IPS-NIHi11 (cell line): ENCODE data around the gene CCDC197.

Experiments used
- DNase-seq: peaks from one replicate; pipeline ENCODE4 v3.0.0; 2012; ENCODE audit warnings: mixed read lengths, low spot score

The CCDC197 gene

GRCh38 chr14:93961620-93962019 lies 35.5 kb upstream of the CCDC197 start:
- no peak for DNase-seq

GRCh38 chr14:93962701-93963601 lies 34.1 kb upstream of the CCDC197 start:
- no peak for DNase-seq

- no peak for DNase-seq
Observed at GRCh38 chr14:93963692-93964091, 33.4 kb upstream of the CCDC197 start.

GRCh38 chr14:93964281-93964680 lies 32.8 kb upstream of the CCDC197 start:
- no peak for DNase-seq

GRCh38 chr14:93964820-93965286 lies 32.2 kb upstream of the CCDC197 start:
- no peak for DNase-seq

GRCh38 chr14:93965287-93965821 lies 31.7 kb upstream of the CCDC197 start:
- DNase-seq, result no peak

- DNase-seq, result no peak
Observed at GRCh38 chr14:93965946-93966474, 31.1 kb upstream of the CCDC197 start.

- DNase-seq, result no peak
Observed at GRCh38 chr14:93967637-93968250, 29.4 kb upstream of the CCDC197 start.

- DNase-seq, result no peak
Observed at GRCh38 chr14:93969082-93969828, 27.8 kb upstream of the CCDC197 start.

- peak; percentile 57 for DNase-seq
Observed at GRCh38 chr14:93970585-93970964, 26.5 kb upstream of the CCDC197 start.

- no peak for DNase-seq
Observed at GRCh38 chr14:93970965-93971634, 26.0 kb upstream of the CCDC197 start.

GRCh38 chr14:93971635-93972027 lies 25.5 kb upstream of the CCDC197 start:
- DNase-seq, result no peak

- no peak for DNase-seq
Observed at GRCh38 chr14:93972618-93973205, 24.4 kb upstream of the CCDC197 start.

GRCh38 chr14:93973607-93974006 lies 23.5 kb upstream of the CCDC197 start:
- no peak for DNase-seq

- DNase-seq, result no peak
Observed at GRCh38 chr14:93974299-93974698, 22.8 kb upstream of the CCDC197 start.

- no peak for DNase-seq
Observed at GRCh38 chr14:93974833-93975232, 22.3 kb upstream of the CCDC197 start.

- no peak for DNase-seq
Observed at GRCh38 chr14:93975791-93976476, 21.2 kb upstream of the CCDC197 start.

- DNase-seq, result no peak
Observed at GRCh38 chr14:93976477-93977057, 20.5 kb upstream of the CCDC197 start, which contains the start of gene ASB2. TSS of gene ASB2 (minus strand) at chr14:93976570. CDS start at chr14:93964539, 12,031 bp downstream.

GRCh38 chr14:93977171-93977570 lies 19.9 kb upstream of the CCDC197 start:
- no peak for DNase-seq
